ENCODE results near the gene CHMP5.

CHMP5 gene

DNA sequence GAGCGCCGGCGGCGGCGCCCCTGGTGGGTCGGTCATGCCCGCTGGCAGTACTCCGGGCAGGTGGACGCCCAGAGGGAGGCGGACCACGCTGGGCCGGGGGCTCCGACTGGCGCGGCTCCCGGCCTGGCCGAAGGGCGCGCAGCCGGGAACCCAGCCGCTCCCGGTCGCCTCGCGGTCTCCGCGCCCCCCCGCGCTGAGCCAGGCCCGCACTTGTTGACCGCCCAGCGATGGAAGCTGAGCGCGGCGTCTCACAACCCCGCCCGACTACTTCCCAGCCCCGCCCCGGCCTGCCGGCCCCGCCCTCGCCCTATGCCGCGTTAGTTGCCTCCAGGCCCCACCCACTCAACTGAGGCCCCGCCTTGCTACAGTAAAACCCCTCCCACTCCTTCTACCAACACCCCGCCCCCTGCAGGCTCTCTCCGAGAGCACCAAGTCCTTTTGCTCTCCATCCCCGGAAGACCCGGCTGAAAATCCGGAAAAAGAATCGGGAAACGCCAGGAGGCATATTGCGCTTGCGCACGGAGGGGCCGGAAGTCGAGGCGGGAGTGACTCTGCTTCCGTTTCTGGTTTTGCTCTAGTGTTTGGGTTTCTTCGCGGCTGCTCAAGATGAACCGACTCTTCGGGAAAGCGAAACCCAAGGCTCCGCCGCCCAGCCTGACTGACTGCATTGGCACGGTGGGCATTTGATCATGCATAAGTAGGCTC lies at the start of gene CHMP5, which contains the start of gene BAG1:
CHMP5 (plus strand) TSS at position 577 of the 705 bp plus-strand sequence; CDS start at position 607, 30 bp downstream.
BAG1 (minus strand) TSS at position 236 of the 705 bp plus-strand sequence.
- peaks cover 10% of the 10 kb centered on the region for H3K36me3 ChIP-seq (ENCODE audit: control insufficient read depth, insufficient read depth, low read length)
- peaks cover 5% of the 10 kb centered on the region for H3K4me1 ChIP-seq (ENCODE audit: control insufficient read depth, insufficient read depth, low read length)
- H3K9ac ChIP-seq (ENCODE audit: low read depth, low read length) = peak within 1 kb of the TSS; percentile 91
- peak within 1 kb of the TSS; percentile 99 for H3K4me3 ChIP-seq (ENCODE audit: low read depth, low read length)
- H3K27me3 ChIP-seq (ENCODE audit: control insufficient read depth, insufficient read depth, low read length) = no peaks in the 10 kb centered on the region
- no peaks in the 10 kb centered on the region for H3K9me3 ChIP-seq (ENCODE audit: control insufficient read depth, insufficient read depth, low read length)

DNA sequence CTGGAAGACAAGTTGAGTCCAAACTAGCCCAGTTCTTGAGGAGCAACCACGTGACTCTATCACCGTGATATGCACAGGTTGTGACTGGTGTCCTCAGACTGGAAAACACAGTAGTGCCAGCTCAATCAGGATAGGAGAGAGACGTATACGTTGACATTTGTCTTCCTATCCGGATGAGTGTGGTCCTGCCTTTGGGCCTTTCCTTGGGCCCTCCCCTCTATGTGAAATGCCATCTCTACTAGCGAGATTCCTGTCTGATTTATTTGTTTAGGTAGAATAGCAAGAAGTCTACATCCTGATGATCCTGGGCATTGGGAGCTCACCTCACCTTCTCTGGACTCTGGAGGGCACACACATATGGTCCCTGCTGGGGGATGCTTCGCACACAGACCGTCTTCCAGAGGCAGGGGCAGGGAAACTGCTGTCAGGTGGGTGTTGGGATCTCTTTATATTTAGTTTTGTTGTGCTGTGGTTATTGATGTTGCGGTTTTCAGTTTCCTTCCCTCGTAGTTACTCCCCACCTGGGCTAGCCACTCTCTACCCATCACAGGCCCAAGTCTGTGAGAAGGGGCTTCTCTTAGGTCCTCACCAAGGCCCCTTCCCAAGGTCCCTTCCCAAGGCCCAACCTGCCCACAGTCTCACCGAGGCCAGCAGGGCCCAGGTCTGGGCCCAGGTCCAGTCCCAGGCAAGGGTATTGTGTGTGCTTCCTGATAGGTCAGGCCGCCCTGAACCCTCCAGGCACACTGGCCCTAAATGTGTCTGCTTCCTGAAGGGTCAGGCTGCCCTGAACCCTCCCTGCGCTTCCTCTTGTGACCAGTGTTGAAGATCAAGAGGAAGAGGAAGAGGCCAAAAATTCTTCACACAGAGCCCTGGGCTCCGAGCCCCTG lies 43.9 kb upstream of the CHMP5 start:
- Histone ChIP-seq H3K4me3 (ENCODE audit: low read depth, low read length) (no peak overlapping the region), H3K9ac (ENCODE audit: low read depth, low read length) (no peak overlapping the region), H3K9me3 (ENCODE audit: control insufficient read depth, insufficient read depth, low read length) (no peaks in the 10 kb centered on the region), H3K27me3 (ENCODE audit: control insufficient read depth, insufficient read depth, low read length) (no peaks in the 10 kb centered on the region), H3K36me3 (ENCODE audit: control insufficient read depth, insufficient read depth, low read length) (no peaks in the 10 kb centered on the region), H3K4me1 (ENCODE audit: control insufficient read depth, insufficient read depth, low read length) (no peaks in the 10 kb centered on the region)

DNA sequence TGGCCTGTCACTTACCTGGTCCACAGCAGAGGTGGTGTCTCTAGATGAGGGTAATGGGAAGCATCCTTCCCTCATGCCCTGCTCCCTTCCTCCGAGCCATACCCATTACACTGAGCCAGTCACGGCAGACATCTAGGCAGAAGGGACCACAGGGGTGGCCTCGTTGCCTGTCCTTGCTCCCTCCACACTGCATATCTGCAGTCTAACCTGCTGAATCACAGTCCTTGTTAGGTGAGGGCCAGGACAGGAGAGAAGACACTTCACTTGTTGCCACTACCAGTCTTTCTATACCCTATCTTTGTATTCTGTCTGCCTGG lies 43.3 kb upstream of the CHMP5 start:
- no peaks in the 10 kb centered on the region for H3K36me3 ChIP-seq (ENCODE audit: control insufficient read depth, insufficient read depth, low read length)
- no peak overlapping the region for H3K4me3 ChIP-seq (ENCODE audit: low read depth, low read length)
- H3K4me1 ChIP-seq (ENCODE audit: control insufficient read depth, insufficient read depth, low read length) = no peaks in the 10 kb centered on the region
- no peaks in the 10 kb centered on the region for H3K27me3 ChIP-seq (ENCODE audit: control insufficient read depth, insufficient read depth, low read length)
- H3K9me3 ChIP-seq (ENCODE audit: control insufficient read depth, insufficient read depth, low read length) = no peaks in the 10 kb centered on the region
- H3K9ac ChIP-seq (ENCODE audit: low read depth, low read length) = no peak overlapping the region

DNA sequence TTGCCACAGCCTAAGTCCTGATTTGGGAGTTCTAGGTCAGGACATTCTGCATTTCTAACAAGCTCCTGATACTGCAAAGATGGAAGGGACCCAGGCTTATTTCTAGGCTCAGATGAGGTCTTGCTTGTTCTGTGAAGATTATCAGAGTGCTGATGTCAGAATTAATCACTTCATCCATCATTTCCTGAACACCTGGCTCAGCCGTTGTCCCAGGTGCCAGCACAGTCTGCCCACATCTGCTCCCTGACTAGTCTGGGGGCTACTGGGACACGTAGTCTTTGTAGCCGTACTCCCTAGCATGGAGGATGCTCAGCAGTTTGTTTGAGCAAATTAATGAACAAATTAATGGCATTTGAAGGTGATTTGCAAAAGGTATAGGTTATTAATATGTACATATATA lies 42.8 kb upstream of the CHMP5 start:
- Histone ChIP-seq H3K9ac (ENCODE audit: low read depth, low read length) (no peak overlapping the region), H3K36me3 (ENCODE audit: control insufficient read depth, insufficient read depth, low read length) (no peaks in the 10 kb centered on the region), H3K4me1 (ENCODE audit: control insufficient read depth, insufficient read depth, low read length) (no peaks in the 10 kb centered on the region), H3K4me3 (ENCODE audit: low read depth, low read length) (no peak overlapping the region), H3K27me3 (ENCODE audit: control insufficient read depth, insufficient read depth, low read length) (no peaks in the 10 kb centered on the region), H3K9me3 (ENCODE audit: control insufficient read depth, insufficient read depth, low read length) (no peaks in the 10 kb centered on the region)

DNA sequence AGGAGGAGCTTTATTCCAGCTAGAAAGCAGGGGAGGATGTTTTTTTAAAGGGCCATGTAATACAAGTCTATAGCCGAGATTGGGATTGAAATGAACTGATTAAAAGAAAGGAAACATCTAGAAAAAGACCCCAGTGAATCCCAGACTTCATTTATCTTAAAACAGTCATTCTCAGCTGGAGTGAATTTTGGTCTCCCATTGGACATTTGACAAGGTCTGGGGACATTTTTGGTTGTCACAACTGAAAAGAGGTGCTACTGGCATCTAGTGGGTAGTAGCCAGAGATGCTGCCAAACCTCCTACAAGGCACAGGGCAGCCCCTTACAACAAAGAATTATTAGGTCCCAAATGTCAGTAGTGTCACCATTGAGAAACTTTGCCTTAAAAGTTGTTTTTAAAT lies 41.2 kb upstream of the CHMP5 start:
- Histone ChIP-seq H3K9ac (ENCODE audit: low read depth, low read length) (no peak overlapping the region), H3K4me3 (ENCODE audit: low read depth, low read length) (no peak overlapping the region), H3K4me1 (ENCODE audit: control insufficient read depth, insufficient read depth, low read length) (no peaks in the 10 kb centered on the region)

DNA sequence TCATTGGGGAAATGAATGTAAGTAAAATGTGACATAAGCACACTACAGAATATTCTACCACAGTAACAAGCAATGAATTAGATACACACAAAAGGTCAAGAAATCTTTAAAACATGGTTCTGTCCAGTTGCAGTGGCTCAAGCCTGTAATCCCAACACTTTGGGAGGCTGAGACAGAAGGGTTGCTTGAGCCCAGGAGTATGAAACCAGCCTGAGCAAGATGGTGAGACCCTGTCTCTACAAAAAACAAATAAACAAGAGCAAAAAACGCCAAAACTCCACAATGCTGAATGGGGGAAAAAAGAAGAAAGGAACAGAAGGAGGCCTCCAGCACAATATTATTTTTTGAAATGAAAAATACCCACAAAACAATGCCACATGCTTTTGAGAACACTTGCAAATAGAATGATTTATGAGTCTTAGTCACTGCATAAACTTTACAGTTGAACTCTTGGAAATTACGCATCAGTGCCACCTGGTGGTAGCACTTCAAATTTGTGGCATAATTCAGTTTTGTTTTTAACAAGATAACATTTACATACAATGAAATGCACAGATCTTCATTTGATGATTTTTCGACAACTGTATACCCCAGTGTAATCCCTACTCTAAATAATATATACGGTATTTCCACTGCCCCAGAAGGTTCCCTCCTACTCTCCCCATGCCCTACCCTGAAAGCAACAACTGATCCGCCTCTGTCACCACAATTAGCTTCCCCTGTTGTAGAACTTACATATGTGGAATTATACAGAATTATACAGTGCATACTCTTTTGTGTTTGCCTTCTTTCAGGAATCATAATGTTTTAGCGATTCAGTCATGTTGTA lies 39.3 kb upstream of the CHMP5 start:
- Histone ChIP-seq H3K4me3 (ENCODE audit: low read depth, low read length) (no peak overlapping the region), H3K36me3 (ENCODE audit: control insufficient read depth, insufficient read depth, low read length) (no peaks in the 10 kb centered on the region), H3K4me1 (ENCODE audit: control insufficient read depth, insufficient read depth, low read length) (no peaks in the 10 kb centered on the region), H3K9ac (ENCODE audit: low read depth, low read length) (no peak overlapping the region), H3K27me3 (ENCODE audit: control insufficient read depth, insufficient read depth, low read length) (no peaks in the 10 kb centered on the region), H3K9me3 (ENCODE audit: control insufficient read depth, insufficient read depth, low read length) (no peaks in the 10 kb centered on the region)

More for the DNA sequence above, 41.2 kb upstream of the CHMP5 start:
- Histone ChIP-seq H3K9me3 (ENCODE audit: control insufficient read depth, insufficient read depth, low read length) (no peaks in the 10 kb centered on the region), H3K27me3 (ENCODE audit: control insufficient read depth, insufficient read depth, low read length) (no peaks in the 10 kb centered on the region), H3K36me3 (ENCODE audit: control insufficient read depth, insufficient read depth, low read length) (no peaks in the 10 kb centered on the region)

DNA sequence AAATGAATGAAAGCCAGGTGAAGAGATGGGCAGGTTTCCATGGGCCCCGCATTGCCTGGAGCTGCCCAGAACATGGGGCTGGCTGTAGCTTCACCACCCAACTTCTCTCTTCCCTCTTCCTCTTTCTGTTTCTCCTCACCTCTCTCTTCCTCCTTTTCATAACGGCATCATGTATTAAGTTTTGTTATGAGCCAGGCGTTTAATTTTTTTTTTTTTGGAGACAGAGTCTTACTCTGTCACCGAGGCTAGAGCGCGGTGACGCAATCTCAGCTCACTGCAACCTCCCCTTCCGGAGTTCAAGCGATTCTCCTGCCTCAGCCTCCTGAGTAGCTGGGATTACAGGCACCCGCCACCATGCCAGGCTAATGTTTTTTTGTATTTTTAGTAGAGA lies 37.8 kb upstream of the CHMP5 start:
- H3K36me3 ChIP-seq (ENCODE audit: control insufficient read depth, insufficient read depth, low read length) = no peaks in the 10 kb centered on the region
- H3K9ac ChIP-seq (ENCODE audit: low read depth, low read length) = no peak overlapping the region
- no peaks in the 10 kb centered on the region for H3K9me3 ChIP-seq (ENCODE audit: control insufficient read depth, insufficient read depth, low read length)
- no peak overlapping the region for H3K4me3 ChIP-seq (ENCODE audit: low read depth, low read length)
- no peaks in the 10 kb centered on the region for H3K4me1 ChIP-seq (ENCODE audit: control insufficient read depth, insufficient read depth, low read length)
- H3K27me3 ChIP-seq (ENCODE audit: control insufficient read depth, insufficient read depth, low read length) = no peaks in the 10 kb centered on the region

DNA sequence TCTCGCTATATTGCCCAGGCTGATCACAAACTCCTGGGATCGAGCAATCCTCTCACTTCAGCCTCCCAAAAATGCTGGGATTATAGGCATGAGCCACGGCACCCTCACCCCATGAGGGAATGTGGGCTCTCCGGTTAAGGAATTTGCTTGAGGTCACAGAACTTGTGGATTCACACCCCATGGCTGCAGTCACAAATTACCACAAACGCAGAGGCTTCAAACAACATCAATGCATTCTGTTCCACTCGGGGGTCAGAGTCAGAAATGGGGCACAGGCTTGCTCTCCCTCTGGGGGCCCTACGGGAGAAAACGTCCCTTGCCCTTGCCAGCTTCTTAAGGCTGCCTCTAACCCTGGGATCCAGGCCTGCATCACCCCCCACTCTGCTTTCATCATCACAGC lies 37.1 kb upstream of the CHMP5 start:
- H3K4me3 ChIP-seq (ENCODE audit: low read depth, low read length) = no peak overlapping the region
- no peaks in the 10 kb centered on the region for H3K27me3 ChIP-seq (ENCODE audit: control insufficient read depth, insufficient read depth, low read length)
- H3K36me3 ChIP-seq (ENCODE audit: control insufficient read depth, insufficient read depth, low read length) = no peaks in the 10 kb centered on the region
- H3K9ac ChIP-seq (ENCODE audit: low read depth, low read length) = no peak overlapping the region
- no peaks in the 10 kb centered on the region for H3K4me1 ChIP-seq (ENCODE audit: control insufficient read depth, insufficient read depth, low read length)
- no peaks in the 10 kb centered on the region for H3K9me3 ChIP-seq (ENCODE audit: control insufficient read depth, insufficient read depth, low read length)

DNA sequence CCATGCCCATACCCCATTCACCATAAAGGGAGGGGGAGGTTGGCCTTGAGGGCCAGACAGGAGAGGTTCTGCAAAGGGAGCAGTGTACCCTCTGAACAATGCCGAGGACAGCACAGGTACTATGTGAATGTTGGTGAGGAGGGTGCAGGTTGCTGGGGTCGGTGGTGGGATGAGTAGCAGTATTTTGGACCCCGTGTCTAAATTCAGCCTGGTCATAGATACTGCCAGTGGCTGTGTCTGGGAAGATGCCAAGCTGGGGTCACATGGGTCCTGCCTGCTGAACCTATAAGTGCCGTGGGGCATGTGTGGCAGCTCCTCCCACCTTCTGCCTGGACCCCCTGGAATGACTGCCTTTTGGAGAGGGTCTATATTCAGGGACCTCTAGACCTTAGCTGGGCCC lies 36.2 kb upstream of the CHMP5 start:
- H3K9me3 ChIP-seq (ENCODE audit: control insufficient read depth, insufficient read depth, low read length) = no peaks in the 10 kb centered on the region
- H3K36me3 ChIP-seq (ENCODE audit: control insufficient read depth, insufficient read depth, low read length) = no peaks in the 10 kb centered on the region
- H3K4me1 ChIP-seq (ENCODE audit: control insufficient read depth, insufficient read depth, low read length) = no peaks in the 10 kb centered on the region
- no peak overlapping the region for H3K9ac ChIP-seq (ENCODE audit: low read depth, low read length)
- no peaks in the 10 kb centered on the region for H3K27me3 ChIP-seq (ENCODE audit: control insufficient read depth, insufficient read depth, low read length)
- no peak overlapping the region for H3K4me3 ChIP-seq (ENCODE audit: low read depth, low read length)

DNA sequence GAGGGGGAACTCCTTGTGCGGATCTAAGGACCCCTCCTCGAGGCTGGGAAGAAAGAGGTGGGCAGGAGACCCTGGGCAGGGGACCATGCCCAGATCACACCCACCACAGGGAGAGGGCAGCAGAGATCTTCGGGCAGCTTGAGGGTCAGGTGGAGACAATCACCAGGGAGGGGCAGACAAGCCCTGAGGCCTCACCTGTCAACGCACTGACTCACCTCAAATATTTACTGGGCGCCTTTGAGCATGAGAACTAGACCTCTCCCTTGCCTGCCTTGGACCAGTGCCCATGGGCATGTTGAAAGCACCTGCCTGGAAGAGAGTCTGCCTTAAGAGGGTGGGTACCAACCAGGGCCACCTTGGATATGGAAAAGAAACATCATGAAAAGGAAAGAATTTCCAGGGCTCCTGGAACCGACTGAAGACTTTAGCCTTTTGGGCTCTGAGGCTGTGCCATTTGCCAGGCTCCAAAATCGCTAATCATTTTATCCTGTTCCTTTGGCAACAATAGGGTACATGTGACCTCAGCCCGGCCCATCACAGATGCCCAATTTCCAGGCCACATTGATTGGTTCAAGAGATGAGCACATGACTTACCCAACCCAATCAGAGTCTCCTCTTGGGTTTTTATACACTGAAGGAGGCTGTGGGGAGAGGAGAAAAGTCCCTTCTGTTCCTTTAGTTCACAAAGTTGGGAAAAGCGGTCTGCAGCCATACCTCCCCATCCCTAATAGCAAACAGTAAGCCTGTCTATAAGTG lies 35.3 kb upstream of the CHMP5 start:
- Histone ChIP-seq H3K9ac (ENCODE audit: low read depth, low read length) (no peak overlapping the region), H3K4me1 (ENCODE audit: control insufficient read depth, insufficient read depth, low read length) (no peaks in the 10 kb centered on the region)

More for the DNA sequence above, 35.3 kb upstream of the CHMP5 start:
- H3K9me3 ChIP-seq (ENCODE audit: control insufficient read depth, insufficient read depth, low read length) = no peaks in the 10 kb centered on the region
- no peaks in the 10 kb centered on the region for H3K27me3 ChIP-seq (ENCODE audit: control insufficient read depth, insufficient read depth, low read length)
- H3K4me3 ChIP-seq (ENCODE audit: low read depth, low read length) = no peak overlapping the region
- H3K36me3 ChIP-seq (ENCODE audit: control insufficient read depth, insufficient read depth, low read length) = no peaks in the 10 kb centered on the region
